Esophagus muscularis mucosa (tissue), 3 donors: ENCODE results near the gene KCNJ6.

Experiments
- EP300 ChIP-seq: sonication (generic); formaldehyde crosslinking; IDR thresholded peaks from one replicate; pipeline ENCODE4 v1.6.1; 2017; ENCODE audit warnings: antibody characterized with exemption
- TF ChIP-seq, protein P1 (sequence below), 3 experiments: fragments of 200-600 bp in 2 of 3; fragments of 450-650 bp in 1 of 3; sonication (generic) in 2 of 3; IDR thresholded peaks; one replicate each; pipeline ENCODE4 v1.5.1; 2017 to 2019; ENCODE audit warnings: antibody characterized with exemption in 3 of 3, mild to moderate bottlenecking in 2 of 3, moderate library complexity in 1 of 3

DNA sequence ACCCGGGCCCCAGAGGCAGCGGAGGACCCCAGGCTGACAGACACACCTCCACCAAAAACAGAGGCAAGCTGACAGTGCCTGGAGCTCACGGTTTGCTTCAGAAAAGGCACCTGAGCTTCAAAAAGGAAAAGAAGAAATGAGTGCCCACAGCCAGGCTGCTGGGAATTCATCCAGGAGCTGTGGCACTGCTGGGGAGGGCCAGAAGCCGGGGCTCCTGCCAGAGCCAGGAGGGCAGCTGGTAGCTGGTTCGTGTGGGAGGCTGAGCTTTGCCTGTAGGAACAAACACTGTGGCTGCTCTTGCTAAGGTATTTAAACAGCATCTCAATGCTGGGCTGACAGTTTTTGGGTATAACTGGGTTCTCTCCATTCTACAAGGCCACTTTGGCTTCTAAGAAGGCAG lies 19.5 kb downstream of the KCNJ6 start:
- TF ChIP-seq, protein P1, sequence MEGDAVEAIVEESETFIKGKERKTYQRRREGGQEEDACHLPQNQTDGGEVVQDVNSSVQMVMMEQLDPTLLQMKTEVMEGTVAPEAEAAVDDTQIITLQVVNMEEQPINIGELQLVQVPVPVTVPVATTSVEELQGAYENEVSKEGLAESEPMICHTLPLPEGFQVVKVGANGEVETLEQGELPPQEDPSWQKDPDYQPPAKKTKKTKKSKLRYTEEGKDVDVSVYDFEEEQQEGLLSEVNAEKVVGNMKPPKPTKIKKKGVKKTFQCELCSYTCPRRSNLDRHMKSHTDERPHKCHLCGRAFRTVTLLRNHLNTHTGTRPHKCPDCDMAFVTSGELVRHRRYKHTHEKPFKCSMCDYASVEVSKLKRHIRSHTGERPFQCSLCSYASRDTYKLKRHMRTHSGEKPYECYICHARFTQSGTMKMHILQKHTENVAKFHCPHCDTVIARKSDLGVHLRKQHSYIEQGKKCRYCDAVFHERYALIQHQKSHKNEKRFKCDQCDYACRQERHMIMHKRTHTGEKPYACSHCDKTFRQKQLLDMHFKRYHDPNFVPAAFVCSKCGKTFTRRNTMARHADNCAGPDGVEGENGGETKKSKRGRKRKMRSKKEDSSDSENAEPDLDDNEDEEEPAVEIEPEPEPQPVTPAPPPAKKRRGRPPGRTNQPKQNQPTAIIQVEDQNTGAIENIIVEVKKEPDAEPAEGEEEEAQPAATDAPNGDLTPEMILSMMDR (IDR thresholded peaks at IDR 0.05), result no peak
- TF ChIP-seq EP300, result no peak
